Measurements from ENCODE around the gene ZFHX3. TPM values are rescaled to one million over a fixed set of nuclear protein-coding genes. Genes with fewer than 3 reads are reported as not detected.

Gene ZFHX3
- total RNA-seq, 1 donor from 2014 or later, result 40.1 TPM

GRCh38 chr16:72896485-72897118 lies 151.3 kb downstream of the ZFHX3 start:
- peak overlapping the region; percentile 29 for H3K4me3 Mint-ChIP-seq
- H3K27me3 Mint-ChIP-seq (ENCODE audit: low read depth), result no peaks in the 10 kb centered on the region
- DNase-seq (ENCODE audit: low read depth, low spot score), result no peak
- peaks cover 42% of the 10 kb centered on the region for H3K4me1 Mint-ChIP-seq
- TF ChIP-seq, protein P1, sequence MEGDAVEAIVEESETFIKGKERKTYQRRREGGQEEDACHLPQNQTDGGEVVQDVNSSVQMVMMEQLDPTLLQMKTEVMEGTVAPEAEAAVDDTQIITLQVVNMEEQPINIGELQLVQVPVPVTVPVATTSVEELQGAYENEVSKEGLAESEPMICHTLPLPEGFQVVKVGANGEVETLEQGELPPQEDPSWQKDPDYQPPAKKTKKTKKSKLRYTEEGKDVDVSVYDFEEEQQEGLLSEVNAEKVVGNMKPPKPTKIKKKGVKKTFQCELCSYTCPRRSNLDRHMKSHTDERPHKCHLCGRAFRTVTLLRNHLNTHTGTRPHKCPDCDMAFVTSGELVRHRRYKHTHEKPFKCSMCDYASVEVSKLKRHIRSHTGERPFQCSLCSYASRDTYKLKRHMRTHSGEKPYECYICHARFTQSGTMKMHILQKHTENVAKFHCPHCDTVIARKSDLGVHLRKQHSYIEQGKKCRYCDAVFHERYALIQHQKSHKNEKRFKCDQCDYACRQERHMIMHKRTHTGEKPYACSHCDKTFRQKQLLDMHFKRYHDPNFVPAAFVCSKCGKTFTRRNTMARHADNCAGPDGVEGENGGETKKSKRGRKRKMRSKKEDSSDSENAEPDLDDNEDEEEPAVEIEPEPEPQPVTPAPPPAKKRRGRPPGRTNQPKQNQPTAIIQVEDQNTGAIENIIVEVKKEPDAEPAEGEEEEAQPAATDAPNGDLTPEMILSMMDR (conservative IDR thresholded peaks at IDR 0.05), result no peak
- H3K9me3 Mint-ChIP-seq, result peaks cover 3% of the 10 kb centered on the region
- H3K27ac Mint-ChIP-seq (ENCODE audit: unreplicated experiment), result peak overlapping the region; percentile 8
- peaks cover 8% of the 10 kb centered on the region for H3K36me3 Mint-ChIP-seq (ENCODE audit: low read depth)

DNA sequence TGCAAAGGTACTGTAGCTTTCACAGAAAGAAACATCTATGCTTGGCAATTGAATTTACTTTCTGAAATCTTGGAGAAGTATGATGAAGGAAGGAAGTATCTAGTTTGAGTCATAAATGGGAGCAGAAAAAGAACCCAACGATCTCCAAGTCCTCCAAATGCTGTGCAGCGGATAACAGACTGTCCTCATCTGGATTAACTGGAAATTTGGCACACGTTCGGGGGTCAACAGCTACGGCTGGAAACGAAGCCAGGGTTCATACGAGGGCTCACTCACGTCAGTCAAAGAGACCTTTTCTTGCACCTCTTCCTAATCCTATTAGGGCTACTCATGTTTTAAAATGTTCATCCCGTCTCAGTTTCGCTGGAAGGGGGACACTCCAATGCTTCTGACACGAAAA lies 152.0 kb downstream of the ZFHX3 start:
- H3K9me3 Mint-ChIP-seq, result peaks cover 3% of the 10 kb centered on the region
- H3K27ac Mint-ChIP-seq (ENCODE audit: unreplicated experiment), result no peak overlapping the region
- no peaks in the 10 kb centered on the region for H3K27me3 Mint-ChIP-seq (ENCODE audit: low read depth)
- no peak overlapping the region for H3K4me3 Mint-ChIP-seq
- no peak for DNase-seq (ENCODE audit: low read depth, low spot score)
- H3K4me1 Mint-ChIP-seq, result peaks cover 39% of the 10 kb centered on the region
- TF ChIP-seq, protein P1 (conservative IDR thresholded peaks at IDR 0.05), result no peak
- H3K36me3 Mint-ChIP-seq (ENCODE audit: low read depth), result peaks cover 9% of the 10 kb centered on the region

GRCh38 chr16:72894293-72895151 lies 153.4 kb downstream of the ZFHX3 start:
- Mint-ChIP-seq H3K4me3 (peak overlapping the region; percentile 7), H3K4me1 (peaks cover 47% of the 10 kb centered on the region), H3K27me3 (ENCODE audit: low read depth) (no peaks in the 10 kb centered on the region), H3K36me3 (ENCODE audit: low read depth) (peaks cover 13% of the 10 kb centered on the region), H3K9me3 (peaks cover 3% of the 10 kb centered on the region), H3K27ac (ENCODE audit: unreplicated experiment) (no peak overlapping the region)
- TF ChIP-seq, protein P1 (conservative IDR thresholded peaks at IDR 0.05), result no peak
- no peak for DNase-seq (ENCODE audit: low read depth, low spot score)

GRCh38 chr16:72891291-72892227 lies 156.4 kb downstream of the ZFHX3 start:
- H3K9me3 Mint-ChIP-seq, result peaks cover 3% of the 10 kb centered on the region
- peak overlapping the region; percentile 73 for H3K27ac Mint-ChIP-seq (ENCODE audit: unreplicated experiment)
- peaks cover 28% of the 10 kb centered on the region for H3K36me3 Mint-ChIP-seq (ENCODE audit: low read depth)
- no peak for DNase-seq (ENCODE audit: low read depth, low spot score)
- no peak overlapping the region for H3K4me3 Mint-ChIP-seq
- TF ChIP-seq, protein P1 (conservative IDR thresholded peaks at IDR 0.05), result no peak
- peaks cover 51% of the 10 kb centered on the region for H3K4me1 Mint-ChIP-seq
- H3K27me3 Mint-ChIP-seq (ENCODE audit: low read depth), result no peaks in the 10 kb centered on the region

- peaks cover 3% of the 10 kb centered on the region for H3K9me3 Mint-ChIP-seq
- H3K27me3 Mint-ChIP-seq (ENCODE audit: low read depth), result no peaks in the 10 kb centered on the region
- no peak for DNase-seq (ENCODE audit: low read depth, low spot score)
- TF ChIP-seq, protein P1 (conservative IDR thresholded peaks at IDR 0.05), result no peak
- peaks cover 36% of the 10 kb centered on the region for H3K36me3 Mint-ChIP-seq (ENCODE audit: low read depth)
- peaks cover 51% of the 10 kb centered on the region for H3K4me1 Mint-ChIP-seq
- H3K4me3 Mint-ChIP-seq, result peak overlapping the region; percentile 20
- H3K27ac Mint-ChIP-seq (ENCODE audit: unreplicated experiment), result no peak overlapping the region
Measured at GRCh38 chr16:72890587-72890986, 157.3 kb downstream of the ZFHX3 start.
